Measurements from ENCODE around the gene ARFIP2. TPM values are rescaled to one million over a fixed set of nuclear protein-coding genes. Genes with fewer than 3 reads are reported as not detected.

Gene ARFIP2
- total and polyA plus RNA-seq, 4 donors = 16.2 to 42.0 (median 23.8) TPM

- WGBS = 82% methylated on average over 33 of the region's 33 CpGs
- Histone ChIP-seq H3K4me3 (ENCODE audit: low read depth in 1 of 3, low read length in 3 of 3) (no peak within 1 kb of the TSS), H3K9ac (ENCODE audit: low read depth in 1 of 2, low read length in 2 of 2) (no peak within 1 kb of the TSS), H3K36me3 (ENCODE audit: control insufficient read depth in 4 of 4, insufficient read depth in 3 of 4, low read depth in 1 of 4, low read length in 3 of 4) (peaks cover 0 to 16% (median 6%) of the 10 kb centered on the region in 4 donors), H3K27ac (ENCODE audit: low read depth in 1 of 2, low read length in 2 of 2) (no peak within 1 kb of the TSS), H3K9me3 (ENCODE audit: control insufficient read depth in 4 of 4, low read length in 3 of 4) (no peaks in the 10 kb centered on the region), H3K27me3 (ENCODE audit: control insufficient read depth in 4 of 4, insufficient read depth in 4 of 4, low read length in 3 of 4) (no peaks in the 10 kb centered on the region), H3K4me1 (ENCODE audit: control insufficient read depth in 4 of 4, insufficient read depth in 4 of 4, low read length in 3 of 4) (peaks cover 0 to 4% (median 3%) of the 10 kb centered on the region in 4 donors)
- DNase-seq (ENCODE audit: low spot score) = no peak
- TF ChIP-seq ATF3 (IDR thresholded peaks at IDR 0.05) (no peak), REST (IDR thresholded peaks at IDR 0.05) (no peak)
Measured at GRCh38 chr11:6497069-6497839, 16.1 kb upstream of the ARFIP2 start, which contains the start of gene DNHD1. DNHD1 (plus strand) TSS chr11:6497280; CDS start chr11:6498216, 936 bp downstream.

GRCh38 chr11:6489306-6489705, 8.2 kb upstream of the ARFIP2 start:
- WGBS = 47% methylated on average over 4 of the region's 4 CpGs
- H3K36me3 ChIP-seq (ENCODE audit: control insufficient read depth in 4 of 4, insufficient read depth in 3 of 4, low read depth in 1 of 4, low read length in 3 of 4) = peaks cover 0 to 20% (median 9%) of the 10 kb centered on the region in 4 donors
- H3K27me3 ChIP-seq (ENCODE audit: control insufficient read depth in 4 of 4, insufficient read depth in 4 of 4, low read length in 3 of 4) = no peaks in the 10 kb centered on the region

GRCh38 chr11:6488821-6489220, 7.7 kb upstream of the ARFIP2 start:
- 83% methylated on average over 3 of the region's 3 CpGs for WGBS
- no peak for DNase-seq (ENCODE audit: low spot score)
- Histone ChIP-seq H3K27me3 (ENCODE audit: control insufficient read depth in 4 of 4, insufficient read depth in 4 of 4, low read length in 3 of 4) (no peaks in the 10 kb centered on the region), H3K27ac (ENCODE audit: low read depth in 1 of 2, low read length in 2 of 2) (no peak overlapping the region), H3K9me3 (ENCODE audit: control insufficient read depth in 4 of 4, low read length in 3 of 4) (no peaks in the 10 kb centered on the region), H3K9ac (ENCODE audit: low read depth in 1 of 2, low read length in 2 of 2) (no peak overlapping the region), H3K4me3 (ENCODE audit: low read depth in 1 of 3, low read length in 3 of 3) (no peak overlapping the region), H3K36me3 (ENCODE audit: control insufficient read depth in 4 of 4, insufficient read depth in 3 of 4, low read depth in 1 of 4, low read length in 3 of 4) (peaks cover 0 to 20% (median 9%) of the 10 kb centered on the region in 4 donors), H3K4me1 (ENCODE audit: control insufficient read depth in 4 of 4, insufficient read depth in 4 of 4, low read length in 3 of 4) (peaks cover 7 to 12% (median 10%) of the 10 kb centered on the region in 4 donors)
- peak in 1 of 2 donors; percentile 5 for TF ChIP-seq HNF4A (conservative IDR thresholded peaks at IDR 0.05)
- peak in 1 of 2 donors; percentile 7 for TF ChIP-seq RXRA (IDR thresholded peaks at IDR 0.05)
- TF ChIP-seq TAF1 (conservative IDR thresholded peaks at IDR 0.05) = no peak
- no peak for TF ChIP-seq REST (IDR thresholded peaks at IDR 0.05)

More at GRCh38 chr11:6489306-6489705, 8.2 kb upstream of the ARFIP2 start:
- peak in 1 of 2 donors; percentile 41 for TF ChIP-seq RXRA (IDR thresholded peaks at IDR 0.05)
- peak; percentile 15 for TF ChIP-seq SP1 (IDR thresholded peaks at IDR 0.05)
- no peak for TF ChIP-seq HNF4G (IDR thresholded peaks at IDR 0.05)
- peak; percentile 7 to 20 for TF ChIP-seq RAD21 (IDR thresholded peaks at IDR 0.05)
- TF ChIP-seq HNF4A (conservative IDR thresholded peaks at IDR 0.05) = peak; percentile 37 to 43
- peaks cover 7 to 12% (median 10%) of the 10 kb centered on the region in 4 donors for H3K4me1 ChIP-seq (ENCODE audit: control insufficient read depth in 4 of 4, insufficient read depth in 4 of 4, low read length in 3 of 4)
- no peak overlapping the region for H3K9ac ChIP-seq (ENCODE audit: low read depth in 1 of 2, low read length in 2 of 2)
- no peak for DNase-seq (ENCODE audit: low spot score)
- H3K9me3 ChIP-seq (ENCODE audit: control insufficient read depth in 4 of 4, low read length in 3 of 4) = no peaks in the 10 kb centered on the region
- no peak overlapping the region for H3K4me3 ChIP-seq (ENCODE audit: low read depth in 1 of 3, low read length in 3 of 3)
- H3K27ac ChIP-seq (ENCODE audit: low read depth in 1 of 2, low read length in 2 of 2) = no peak overlapping the region
